IMR-90 (cell line): ENCODE results near the gene PPFIBP2. TPM values are rescaled to one million over a fixed set of nuclear protein-coding genes. Genes with fewer than 3 reads are reported as not detected.

Experiments
- ATAC-seq: fragments of 200-7000 bp; cut with Tn5 transposase; 2 replicates; pipeline ENCODE4 v1.9.1; 2020; ENCODE audit warnings: low read depth, mild to moderate bottlenecking, moderate library complexity
- BruUV-seq: library from RNA; stranded (reverse); fragments of 400-500 nt; replicated peaks from 2 replicates; lab custom pipeline; 2021; lab: Mats Ljungman, UMichigan
- CTCF ChIA-PET: fragments of 300-600 bp; formaldehyde crosslinking; extraction: SDS; loops from one replicate; lab custom pipeline; 2021; ENCODE audit warnings: antibody characterized with exemption; lab: Yijun Ruan, JAX
- POLR2A ChIA-PET: fragments of 300-600 bp; sonication (Branson Sonifier 250); formaldehyde crosslinking; loops from one replicate; lab custom pipeline; 2022; ENCODE audit warnings: antibody characterized with exemption; ENCODE audit not compliant: unreplicated experiment; lab: Charles Lee
- DNase-seq: peaks from one replicate; pipeline ENCODE4 v3.0.0; 2013
- H2AFZ ChIP-seq: replicated peaks from 2 replicates; pipeline ENCODE3; 2013; ENCODE audit warnings: low read length, mild to moderate bottlenecking; ENCODE audit not compliant: poor library complexity
- H2AK5ac ChIP-seq: 2 replicates; pipeline ENCODE4 v1.6.1; 2013; ENCODE audit warnings: low read depth, low read length, inconsistent platforms
- H2AK9ac ChIP-seq: replicated peaks from 2 replicates; pipeline ENCODE3; 2013; ENCODE audit warnings: mild to moderate bottlenecking, low read depth, low read length, moderate library complexity; ENCODE audit not compliant: poor library complexity
- H2BK120ac ChIP-seq: 2 replicates; pipeline ENCODE4 v1.6.1; 2013; ENCODE audit warnings: low read depth, low read length, inconsistent platforms
- H2BK15ac ChIP-seq: 3 replicates; pipeline ENCODE4 v1.6.1; 2013; ENCODE audit warnings: low read depth, low read length, inconsistent platforms
- H2BK20ac ChIP-seq: 2 replicates; pipeline ENCODE4 v1.6.1; 2013; ENCODE audit warnings: low read depth, mild to moderate bottlenecking, inconsistent platforms, low read length, moderate library complexity
- H2BK5ac ChIP-seq: 2 replicates; pipeline ENCODE4 v1.6.1; 2013; ENCODE audit warnings: mild to moderate bottlenecking, low read depth, low read length, inconsistent platforms; ENCODE audit not compliant: poor library complexity, severe bottlenecking
- H3K14ac ChIP-seq: replicated peaks from 2 replicates; pipeline ENCODE4 v1.6.1; 2013; ENCODE audit warnings: low read depth, low read length, inconsistent platforms
- H3K18ac ChIP-seq: 2 replicates; pipeline ENCODE4 v1.6.1; 2013; ENCODE audit warnings: low read depth, low read length, control low read depth
- H3K23ac ChIP-seq: 2 replicates; pipeline ENCODE4 v1.6.1; 2013; ENCODE audit warnings: low read depth, low read length, inconsistent platforms
- H3K27ac ChIP-seq: 2 replicates; pipeline ENCODE4 v1.5.1; 2013; ENCODE audit warnings: mild to moderate bottlenecking, control low read depth, low read length; ENCODE audit not compliant: insufficient read depth
- H3K27me3 ChIP-seq: 2 replicates; pipeline ENCODE4 v1.6.1; 2013; ENCODE audit warnings: low read length; ENCODE audit not compliant: control insufficient read depth, insufficient read depth
- H3K36me3 ChIP-seq: 2 replicates; pipeline ENCODE4 v1.6.1; 2013; ENCODE audit warnings: low read length, mixed read lengths; ENCODE audit not compliant: control insufficient read depth, insufficient read depth
- H3K4ac ChIP-seq: 2 replicates; pipeline ENCODE4 v1.6.1; 2013; ENCODE audit warnings: low read depth, low read length, inconsistent platforms
- H3K4me1 ChIP-seq: 2 replicates; pipeline ENCODE4 v1.6.1; 2013; ENCODE audit warnings: low read length, mixed read lengths; ENCODE audit not compliant: control insufficient read depth, insufficient read depth
- H3K4me2 ChIP-seq: 2 replicates; pipeline ENCODE4 v1.6.1; 2013; ENCODE audit warnings: low read depth, mild to moderate bottlenecking, control low read depth, low read length, moderate library complexity
- H3K4me3 ChIP-seq: 2 replicates; pipeline ENCODE4 v1.5.1; 2013; ENCODE audit warnings: low read depth, mild to moderate bottlenecking, control low read depth, low read length, moderate library complexity; ENCODE audit not compliant: insufficient read depth
- H3K56ac ChIP-seq: 2 replicates; pipeline ENCODE4 v1.6.1; 2013; ENCODE audit warnings: low read length, inconsistent platforms; ENCODE audit not compliant: insufficient read depth; ENCODE audit errors: extremely low read depth
- H3K79me1 ChIP-seq, 2 experiments: 2 replicates each; pipeline ENCODE4 v1.6.1; 2013; ENCODE audit warnings: low read length in 2 of 2, inconsistent platforms in 1 of 2, low read depth in 1 of 2
- H3K9ac ChIP-seq: 2 replicates; pipeline ENCODE4 v1.6.1; 2013; ENCODE audit warnings: low read depth, low read length, control low read depth
- H3K9me1 ChIP-seq: 2 replicates; pipeline ENCODE4 v1.6.1; 2013; ENCODE audit warnings: low read length, inconsistent platforms; ENCODE audit not compliant: insufficient read depth
- H3K9me3 ChIP-seq: 2 replicates; pipeline ENCODE4 v1.6.1; 2013; ENCODE audit warnings: low read length; ENCODE audit not compliant: control insufficient read depth, insufficient read depth
- H4K20me1 ChIP-seq: 2 replicates; pipeline ENCODE4 v1.6.1; 2013; ENCODE audit warnings: low read length, inconsistent platforms; ENCODE audit not compliant: insufficient read depth
- H4K5ac ChIP-seq: 2 replicates; pipeline ENCODE4 v1.6.1; 2013; ENCODE audit warnings: mild to moderate bottlenecking, low read depth, low read length, control low read depth
- H4K8ac ChIP-seq, 2 experiments: 2 replicates each; pipeline ENCODE4 v1.6.1; 2013; ENCODE audit warnings: low read depth in 2 of 2, low read length in 2 of 2, control low read depth in 1 of 2, inconsistent platforms in 1 of 2
- H4K91ac ChIP-seq: 2 replicates; pipeline ENCODE4 v1.6.1; 2013; ENCODE audit warnings: low read depth, low read length, inconsistent platforms; ENCODE audit not compliant: insufficient read depth
- CHD1 ChIP-seq: IDR thresholded peaks from 2 replicates; pipeline ENCODE4 v1.6.1; 2012; ENCODE audit warnings: low read depth, low read length, improper control_type of control experiment
- CTCF ChIP-seq: conservative IDR thresholded peaks from 2 replicates; pipeline ENCODE4 v1.5.1; 2012; ENCODE audit warnings: mild to moderate bottlenecking, low read depth, low read length, improper control_type of control experiment
- ELK1 ChIP-seq: fragments of 150-350 bp; IDR thresholded peaks from 2 replicates; pipeline ENCODE4 v1.6.1; 2016; ENCODE audit warnings: low read depth, mild to moderate bottlenecking, low read length, moderate library complexity, borderline replicate concordance
- FOS ChIP-seq: fragments of 150-350 bp; IDR thresholded peaks from 2 replicates; pipeline ENCODE4 v1.6.1; 2016; ENCODE audit warnings: low read depth, low read length
- MXI1 ChIP-seq: IDR thresholded peaks from 2 replicates; pipeline ENCODE4 v1.6.1; 2012; ENCODE audit warnings: low read depth, mild to moderate bottlenecking, low read length, moderate library complexity, borderline replicate concordance
- POLR2A ChIP-seq: IDR thresholded peaks from 2 replicates; pipeline ENCODE4 v1.6.1; 2012; ENCODE audit warnings: mild to moderate bottlenecking, low read depth, low read length
- RAD21 ChIP-seq: IDR thresholded peaks from 2 replicates; pipeline ENCODE4 v1.6.1; 2012; ENCODE audit warnings: low read length, improper control_type of control experiment
- SMC3 ChIP-seq: fragments of 150-350 bp; IDR thresholded peaks from 2 replicates; pipeline ENCODE4 v1.6.1; 2016; ENCODE audit warnings: low read depth, mild to moderate bottlenecking, antibody characterized with exemption, low read length, moderate library complexity
- WGBS, 2 experiments: methylation state at CpG; one replicate each; pipeline versions ENCODE4 v1.1.5 to v1.1.7; 2013; ENCODE audit warnings: missing lambda C conversion rate in 2 of 2; ENCODE audit not compliant: insufficient read length in 1 of 2; ENCODE audit errors: extremely low coverage in 2 of 2; 5-methylcytosine and 5-hydroxymethylcytosine counted together
- dilution Hi-C: fragments of 300-500 bp; cut with HindIII; formaldehyde crosslinking; loops from one replicate; pipeline ENCODE4 v1.14.3; 2018; ENCODE audit warnings: low sequenced_read_pairs; ENCODE audit not compliant: unreplicated experiment
- in situ Hi-C: fragments of 300-500 bp; cut with MboI; formaldehyde crosslinking; loops from 3 replicates; pipeline ENCODE4 v1.14.3; 2019; ENCODE audit warnings: low sequenced_read_pairs, inconsistent platforms, mixed read lengths
- intact Hi-C: fragments of 100-400 bp; cut with micrococcal nuclease; formaldehyde crosslinking; loops from 2 replicates; pipeline ENCODE4 v1.10.0; 2022
- polyA plus RNA-seq, 3 experiments: library from polyadenylated mRNA; depleted of rRNA; stranded (reverse); fragments of >200 nt; gene quantifications; 2 replicates each; pipeline ENCODE4 v1.2.3, GENCODE V29; 2012; ENCODE audit warnings: low replicate concordance in 1 of 3
- total RNA-seq: library from RNA; depleted of rRNA; stranded (reverse); fragments of >200 nt; gene quantifications from 2 replicates; pipeline ENCODE4 v1.2.3, GENCODE V29; 2012
- TF ChIP-seq, protein P1 (sequence below): fragments of 150-350 bp; IDR thresholded peaks from 2 replicates; pipeline ENCODE4 v1.6.1; 2017; ENCODE audit warnings: mild to moderate bottlenecking, antibody characterized with exemption, low read length, low read depth

Gene PPFIBP2
- total and polyA plus RNA-seq, 2 of the 4 experiments (the other 2 are of a cell fraction): 6.0 to 11.8 TPM

DNA sequence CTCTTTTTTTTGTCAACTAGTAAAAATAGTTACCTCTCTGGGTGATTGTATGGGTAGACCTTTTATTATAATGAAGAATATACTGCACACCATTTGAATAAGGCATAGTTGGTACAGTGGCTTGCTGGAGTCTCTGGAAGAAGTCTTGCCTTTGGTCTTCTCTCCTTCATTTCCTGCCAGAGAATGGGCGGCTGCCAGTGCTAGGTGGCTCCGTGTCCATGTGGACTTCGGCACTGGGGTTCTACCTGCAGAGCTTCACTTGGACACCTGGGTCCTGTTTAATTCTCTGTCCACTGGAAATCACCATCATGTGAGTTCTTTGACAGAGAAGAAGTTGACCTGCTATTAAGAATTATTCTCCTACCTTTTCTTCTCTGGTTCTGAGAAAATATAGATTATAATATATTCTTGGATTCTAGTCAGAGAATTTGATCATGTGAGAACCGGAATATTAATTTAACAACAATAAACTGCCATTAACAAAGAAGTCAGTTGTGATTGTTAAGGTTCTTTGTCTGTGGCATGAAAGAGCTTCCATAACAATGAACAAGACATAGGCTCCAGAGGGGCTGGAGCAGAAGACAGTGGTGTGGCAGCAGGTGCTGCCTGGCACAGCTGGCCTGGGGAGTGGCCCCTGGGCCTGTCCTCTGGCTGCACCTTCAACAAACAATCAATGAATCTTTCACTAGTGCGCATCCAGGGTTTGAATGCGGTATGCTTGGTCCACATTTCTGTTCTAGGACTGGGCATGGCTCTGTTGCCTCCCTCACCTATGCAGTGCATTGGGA lies 77.5 kb downstream of the PPFIBP2 start:
- TF ChIP-seq, protein P1, sequence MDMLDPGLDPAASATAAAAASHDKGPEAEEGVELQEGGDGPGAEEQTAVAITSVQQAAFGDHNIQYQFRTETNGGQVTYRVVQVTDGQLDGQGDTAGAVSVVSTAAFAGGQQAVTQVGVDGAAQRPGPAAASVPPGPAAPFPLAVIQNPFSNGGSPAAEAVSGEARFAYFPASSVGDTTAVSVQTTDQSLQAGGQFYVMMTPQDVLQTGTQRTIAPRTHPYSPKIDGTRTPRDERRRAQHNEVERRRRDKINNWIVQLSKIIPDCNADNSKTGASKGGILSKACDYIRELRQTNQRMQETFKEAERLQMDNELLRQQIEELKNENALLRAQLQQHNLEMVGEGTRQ: no peak
- TF ChIP-seq MXI1 (no peak), CHD1 (no peak), SMC3 (no peak), FOS (no peak), ELK1 (no peak), CTCF (no peak), RAD21 (no peak), POLR2A (no peak)
- H3K36me3 ChIP-seq: no peaks in the 10 kb centered on the region
- no peak overlapping the region for H2BK5ac ChIP-seq
- BruUV-seq: no TSS peak
- no peaks in the 10 kb centered on the region for H3K79me1 ChIP-seq
- H3K27ac ChIP-seq: no peak overlapping the region
- no peak overlapping the region for H3K4me3 ChIP-seq
- DNase-seq (no peak), ATAC-seq (no peak)
- H3K4me2 ChIP-seq: no peak overlapping the region
- dilution Hi-C loops (no loop called here), intact Hi-C loops (no loop called here), in situ Hi-C loops (no loop called here)
- no peaks in the 10 kb centered on the region for H3K9me3 ChIP-seq
- H4K5ac ChIP-seq: no peak overlapping the region
- H3K14ac ChIP-seq: no peak overlapping the region
- no peak overlapping the region for H4K8ac ChIP-seq
- H3K56ac ChIP-seq: no peak overlapping the region
- H2AFZ ChIP-seq: no peak overlapping the region
- no peak overlapping the region for H2AK5ac ChIP-seq
- H2AK9ac ChIP-seq: no peak overlapping the region
- H3K23ac ChIP-seq: no peak overlapping the region
- H4K91ac ChIP-seq: no peak overlapping the region
- H2BK120ac ChIP-seq: no peak overlapping the region
- H3K18ac ChIP-seq: no peak overlapping the region
- no peak overlapping the region for H2BK20ac ChIP-seq
- no peak overlapping the region for H3K4ac ChIP-seq
- H4K20me1 ChIP-seq: no peaks in the 10 kb centered on the region
- POLR2A ChIA-PET: no interaction called here
- H3K4me1 ChIP-seq: peaks cover 8% of the 10 kb centered on the region; the same call in 1 of the 2 replicates
- H3K9me1 ChIP-seq: 0 out of 2 replicates have a peak, but pooled peaks cover 4% of the 10 kb centered on the region
- no peak overlapping the region for H3K9ac ChIP-seq
- WGBS, 2 experiments: no CpG with 5 or more reads among the region's 6 CpGs
- H3K27me3 ChIP-seq: no peaks in the 10 kb centered on the region
- CTCF ChIA-PET: no interaction called here
- no peak overlapping the region for H2BK15ac ChIP-seq
